ENCODE results near the gene CCL8.

GRCh38 chr17:34269969-34270368 lies 49.3 kb upstream of the CCL8 start, which contains the start of gene CCL7:
- TF ChIP-seq CTCF (IDR thresholded peaks at IDR 0.05) (no peak), POLR2A (IDR thresholded peaks at IDR 0.05) (no peak), POLR2AphosphoS5 (IDR thresholded peaks at IDR 0.05) (no peak), EP300 (IDR thresholded peaks at IDR 0.05) (no peak)
